ENCODE results near the gene RSRC2. TPM values are rescaled to one million over a fixed set of nuclear protein-coding genes. Genes with fewer than 3 reads are reported as not detected.
A peak's percentile ranks its signal among the peaks of the same experiment; 100 is the strongest.

RSRC2 gene
- total RNA-seq, 2 donors from 2014 or later = 292 to 297 TPM

DNA sequence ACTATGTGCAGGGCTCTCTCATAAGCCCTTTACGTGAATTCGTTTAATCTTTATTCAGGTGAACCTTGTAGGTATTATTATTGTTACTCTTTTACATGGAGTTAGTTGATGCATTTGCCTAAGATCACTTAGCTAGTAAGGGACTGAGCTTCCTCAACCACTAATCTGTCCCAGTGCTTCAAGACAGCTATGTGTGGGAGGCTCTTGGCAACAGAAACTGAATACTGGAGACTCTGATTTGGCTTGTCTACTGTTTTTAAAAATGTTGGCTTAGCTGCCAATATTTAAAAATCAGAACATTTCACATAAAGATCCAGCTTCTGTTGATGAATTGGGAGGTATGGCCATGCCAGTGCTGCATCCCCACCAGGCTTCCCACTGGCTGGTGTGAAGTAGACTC, 7.1 kb upstream of the RSRC2 start:
- Mint-ChIP-seq H3K4me3 (no peak overlapping the region), H3K27ac (no peak overlapping the region), H3K4me1 (peaks cover 2% of the 10 kb centered on the region), H3K27me3 (no peaks in the 10 kb centered on the region), H3K36me3 (ENCODE audit: low read depth) (peaks cover 2% of the 10 kb centered on the region)
- no peak for ATAC-seq
- no peak for DNase-seq
- H3K9me3 ChIP-seq (ENCODE audit: control insufficient read depth, low read length, poor library complexity, severe bottlenecking) = no peaks in the 10 kb centered on the region

GRCh38 chr12:122528992-122529391, 2.3 kb upstream of the RSRC2 start:
- no peak overlapping the region for H3K27ac Mint-ChIP-seq
- H3K4me1 Mint-ChIP-seq = peaks cover 6% of the 10 kb centered on the region
- H3K27me3 Mint-ChIP-seq = no peaks in the 10 kb centered on the region
- no peaks in the 10 kb centered on the region for H3K9me3 ChIP-seq (ENCODE audit: control insufficient read depth, low read length, poor library complexity, severe bottlenecking)
- DNase-seq (no peak), ATAC-seq (no peak)
- H3K4me3 Mint-ChIP-seq = no peak overlapping the region
- H3K36me3 Mint-ChIP-seq (ENCODE audit: low read depth) = no peaks in the 10 kb centered on the region

GRCh38 chr12:122528582-122528981, 1.8 kb upstream of the RSRC2 start:
- Mint-ChIP-seq H3K4me1 (peaks cover 9% of the 10 kb centered on the region), H3K36me3 (ENCODE audit: low read depth) (no peaks in the 10 kb centered on the region), H3K4me3 (no peak overlapping the region), H3K27ac (no peak overlapping the region), H3K27me3 (no peaks in the 10 kb centered on the region)
- ATAC-seq = no peak
- DNase-seq = no peak
- H3K9me3 ChIP-seq (ENCODE audit: control insufficient read depth, low read length, poor library complexity, severe bottlenecking) = no peaks in the 10 kb centered on the region

- no peaks in the 10 kb centered on the region for H3K27me3 Mint-ChIP-seq
- no peak for ATAC-seq
- H3K4me3 Mint-ChIP-seq = no peak overlapping the region
- H3K4me1 Mint-ChIP-seq = peaks cover 17% of the 10 kb centered on the region
- no peaks in the 10 kb centered on the region for H3K9me3 ChIP-seq (ENCODE audit: control insufficient read depth, low read length, poor library complexity, severe bottlenecking)
- H3K27ac Mint-ChIP-seq = no peak overlapping the region
- H3K36me3 Mint-ChIP-seq (ENCODE audit: low read depth) = no peaks in the 10 kb centered on the region
- DNase-seq = no peak
Observed at GRCh38 chr12:122527478-122527944, 775 bp upstream of the RSRC2 start.

DNA sequence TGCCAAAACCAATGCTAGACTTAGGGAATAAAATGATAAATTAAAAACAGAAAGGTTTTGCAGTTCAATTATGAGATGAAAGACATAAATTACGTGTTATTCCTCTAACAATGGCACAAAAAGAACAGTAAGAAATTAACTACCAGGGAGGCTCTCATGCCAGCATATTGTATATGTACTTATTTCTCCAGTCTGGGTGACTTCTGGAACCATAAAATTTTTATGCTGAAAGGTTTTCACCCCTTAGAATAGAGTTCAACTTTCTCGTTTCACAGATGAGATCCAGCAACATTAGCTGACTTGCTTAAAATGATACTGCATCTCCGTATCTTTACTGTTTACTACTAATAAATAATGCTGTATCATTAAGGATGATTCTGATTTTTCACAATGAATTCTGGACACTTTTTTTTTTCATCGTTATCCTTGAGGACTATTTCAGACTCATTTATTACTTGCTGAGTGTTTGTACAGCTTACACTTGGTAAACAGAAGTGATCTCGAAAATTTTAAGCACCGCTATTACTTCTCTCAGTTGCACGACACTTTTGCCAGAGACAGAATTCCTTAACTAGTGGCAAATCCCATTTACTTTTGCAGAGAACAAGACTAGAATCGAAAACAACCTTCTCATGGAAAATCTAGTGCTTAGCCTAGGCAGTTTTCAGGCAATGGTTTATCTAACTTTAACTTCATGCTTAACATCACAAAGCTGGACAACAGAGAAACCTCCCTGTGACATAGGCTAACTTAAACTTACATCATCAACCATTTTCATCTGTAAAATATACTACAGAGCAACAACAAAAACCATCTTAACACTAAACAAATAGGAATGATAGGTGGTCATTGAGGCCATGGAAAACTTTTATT, 2.7 kb downstream of the RSRC2 start:
- no peak overlapping the region for H3K4me3 Mint-ChIP-seq
- peaks cover 10% of the 10 kb centered on the region for H3K36me3 Mint-ChIP-seq (ENCODE audit: low read depth)
- ATAC-seq (no peak), DNase-seq (no peak)
- no peak overlapping the region for H3K27ac Mint-ChIP-seq
- no peaks in the 10 kb centered on the region for H3K27me3 Mint-ChIP-seq
- H3K4me1 Mint-ChIP-seq = peaks cover 31% of the 10 kb centered on the region
- no peaks in the 10 kb centered on the region for H3K9me3 ChIP-seq (ENCODE audit: control insufficient read depth, low read length, poor library complexity, severe bottlenecking)

GRCh38 chr12:122523280-122523679, 3.5 kb downstream of the RSRC2 start:
- no peak for ATAC-seq
- H3K9me3 ChIP-seq (ENCODE audit: control insufficient read depth, low read length, poor library complexity, severe bottlenecking) = no peaks in the 10 kb centered on the region
- Mint-ChIP-seq H3K36me3 (ENCODE audit: low read depth) (peaks cover 12% of the 10 kb centered on the region), H3K4me1 (peaks cover 34% of the 10 kb centered on the region), H3K27ac (no peak overlapping the region), H3K4me3 (no peak overlapping the region), H3K27me3 (no peaks in the 10 kb centered on the region)
- no peak for DNase-seq

- ATAC-seq (no peak), DNase-seq (no peak)
- H3K9me3 ChIP-seq (ENCODE audit: control insufficient read depth, low read length, poor library complexity, severe bottlenecking) = no peaks in the 10 kb centered on the region
- Mint-ChIP-seq H3K4me1 (peaks cover 38% of the 10 kb centered on the region), H3K36me3 (ENCODE audit: low read depth) (peaks cover 16% of the 10 kb centered on the region), H3K27ac (peak overlapping the region; percentile 87), H3K4me3 (peak overlapping the region; percentile 57), H3K27me3 (no peaks in the 10 kb centered on the region)
Observed at GRCh38 chr12:122520676-122521075, 6.1 kb downstream of the RSRC2 start.

DNA sequence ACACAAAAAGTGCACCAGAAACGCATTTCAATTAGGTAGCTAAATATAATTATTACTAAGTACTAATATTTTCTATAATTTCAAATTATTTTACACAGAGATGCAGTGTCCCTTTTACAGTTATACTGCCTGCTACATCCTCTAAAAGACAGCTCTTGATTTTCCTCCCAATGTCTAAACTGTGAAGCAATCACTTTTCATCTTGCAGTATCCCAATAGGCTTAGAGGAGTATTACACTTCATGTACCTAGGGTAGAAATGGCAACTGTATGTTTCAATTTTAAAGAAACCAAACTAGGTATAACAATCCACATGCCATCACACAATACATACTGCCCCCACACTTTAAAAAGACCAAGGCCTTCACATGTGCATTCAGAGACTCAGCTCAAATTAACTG, 7.3 kb downstream of the RSRC2 start:
- no peak overlapping the region for H3K4me3 Mint-ChIP-seq
- H3K27ac Mint-ChIP-seq = peak overlapping the region; percentile 87
- peaks cover 16% of the 10 kb centered on the region for H3K36me3 Mint-ChIP-seq (ENCODE audit: low read depth)
- H3K9me3 ChIP-seq (ENCODE audit: control insufficient read depth, low read length, poor library complexity, severe bottlenecking) = no peaks in the 10 kb centered on the region
- ATAC-seq = no peak
- no peaks in the 10 kb centered on the region for H3K27me3 Mint-ChIP-seq
- no peak for DNase-seq
- peaks cover 41% of the 10 kb centered on the region for H3K4me1 Mint-ChIP-seq

GRCh38 chr12:122518908-122519307, 7.8 kb downstream of the RSRC2 start:
- ATAC-seq = no peak
- peaks cover 16% of the 10 kb centered on the region for H3K36me3 Mint-ChIP-seq (ENCODE audit: low read depth)

DNA sequence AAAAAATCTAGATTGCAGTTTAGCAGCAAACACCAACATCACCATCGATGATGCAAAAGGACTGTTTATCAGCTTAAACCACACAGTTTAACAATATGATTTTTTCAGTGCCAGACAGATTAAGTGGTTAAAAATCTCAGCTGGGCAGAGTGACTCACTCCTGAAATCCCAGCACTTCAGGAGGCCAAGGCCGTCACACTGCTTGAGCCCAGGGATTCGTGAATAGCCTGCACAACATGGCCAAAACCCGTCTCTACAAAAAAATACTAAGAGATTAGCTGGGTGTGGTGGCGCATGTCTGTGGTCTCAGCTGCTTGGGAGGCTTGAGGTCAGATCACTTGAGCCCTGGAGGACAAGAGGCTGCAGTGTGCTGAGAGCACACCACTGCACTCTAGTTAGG, 8.9 kb downstream of the RSRC2 start:
- H3K27ac Mint-ChIP-seq = peak overlapping the region; percentile 87
- DNase-seq (no peak), ATAC-seq (no peak)
- H3K4me3 Mint-ChIP-seq = no peak overlapping the region
- peaks cover 16% of the 10 kb centered on the region for H3K36me3 Mint-ChIP-seq (ENCODE audit: low read depth)
- no peaks in the 10 kb centered on the region for H3K9me3 ChIP-seq (ENCODE audit: control insufficient read depth, low read length, poor library complexity, severe bottlenecking)
- H3K4me1 Mint-ChIP-seq = peaks cover 26% of the 10 kb centered on the region
- no peaks in the 10 kb centered on the region for H3K27me3 Mint-ChIP-seq

More at GRCh38 chr12:122518908-122519307, 7.8 kb downstream of the RSRC2 start:
- H3K27ac Mint-ChIP-seq = peak overlapping the region; percentile 87
- no peaks in the 10 kb centered on the region for H3K9me3 ChIP-seq (ENCODE audit: control insufficient read depth, low read length, poor library complexity, severe bottlenecking)
- no peak for DNase-seq
- H3K27me3 Mint-ChIP-seq = no peaks in the 10 kb centered on the region
- H3K4me3 Mint-ChIP-seq = no peak overlapping the region
- peaks cover 36% of the 10 kb centered on the region for H3K4me1 Mint-ChIP-seq

- ATAC-seq (no peak), DNase-seq (no peak)
- Mint-ChIP-seq H3K27me3 (no peaks in the 10 kb centered on the region), H3K27ac (peak overlapping the region; percentile 87), H3K36me3 (ENCODE audit: low read depth) (peaks cover 16% of the 10 kb centered on the region), H3K4me1 (peaks cover 23% of the 10 kb centered on the region), H3K4me3 (peak overlapping the region; percentile 56)
- H3K9me3 ChIP-seq (ENCODE audit: control insufficient read depth, low read length, poor library complexity, severe bottlenecking) = no peaks in the 10 kb centered on the region
Observed at GRCh38 chr12:122516544-122517361, 10.0 kb downstream of the RSRC2 start.

DNA sequence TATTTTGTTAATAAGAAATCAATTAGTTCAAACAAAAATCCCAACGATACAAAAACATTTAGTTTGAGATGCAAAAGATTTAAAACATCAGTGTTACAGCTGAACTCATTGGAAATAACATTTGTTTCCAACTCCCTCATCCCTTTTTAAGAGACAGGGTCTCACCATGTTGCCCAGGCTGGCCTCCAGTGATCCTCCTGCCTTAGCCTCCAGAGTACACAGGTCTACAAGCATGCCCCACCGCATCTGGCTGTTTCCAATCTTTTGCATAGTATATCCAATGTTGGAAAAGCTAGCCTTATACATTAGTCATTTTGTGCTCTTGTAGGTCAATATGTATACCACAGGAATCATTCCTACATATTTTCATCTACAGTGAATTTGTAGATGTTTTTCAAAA, 11.5 kb downstream of the RSRC2 start:
- ATAC-seq = no peak
- H3K27me3 Mint-ChIP-seq = no peaks in the 10 kb centered on the region
- H3K4me3 Mint-ChIP-seq = no peak overlapping the region
- H3K4me1 Mint-ChIP-seq = peaks cover 15% of the 10 kb centered on the region
- H3K36me3 Mint-ChIP-seq (ENCODE audit: low read depth) = peaks cover 9% of the 10 kb centered on the region
- DNase-seq = no peak
- H3K27ac Mint-ChIP-seq = peak overlapping the region; percentile 43
- no peaks in the 10 kb centered on the region for H3K9me3 ChIP-seq (ENCODE audit: control insufficient read depth, low read length, poor library complexity, severe bottlenecking)

GRCh38 chr12:122513660-122514059, 13.1 kb downstream of the RSRC2 start:
- Mint-ChIP-seq H3K27me3 (no peaks in the 10 kb centered on the region), H3K36me3 (ENCODE audit: low read depth) (peaks cover 3% of the 10 kb centered on the region), H3K27ac (no peak overlapping the region), H3K4me3 (no peak overlapping the region), H3K4me1 (peaks cover 8% of the 10 kb centered on the region)
- DNase-seq = no peak
- no peaks in the 10 kb centered on the region for H3K9me3 ChIP-seq (ENCODE audit: control insufficient read depth, low read length, poor library complexity, severe bottlenecking)
- no peak for ATAC-seq

Data from T-helper 17 cell (primary cell).